HEK293 (cell line): Measurements from ENCODE around the gene MEGF6.

ENCODE experiments used
- ZFP3 ChIP-seq: fragments of 450-650 bp; formaldehyde crosslinking; IDR thresholded peaks from 2 replicates; pipeline ENCODE4 v1.5.1; 2016; ENCODE audit warnings: low read depth, missing biosample characterization, missing genetic modification characterization
- ZNF274 ChIP-seq, 2 experiments: fragments of 200-500 bp in 1 of 2; fragments of 450-650 bp in 1 of 2; sonication (Bioruptor generic) in 1 of 2; formaldehyde crosslinking in 1 of 2; IDR thresholded peaks; 2 replicates each; pipeline versions ENCODE4 v1.5.1 to v1.6.1; 2014 to 2016; ENCODE audit warnings: borderline replicate concordance in 1 of 2, inconsistent platforms in 1 of 2, low read length in 1 of 2, missing biosample characterization in 1 of 2, missing genetic modification characterization in 1 of 2
- TF ChIP-seq, protein P1 (sequence below): fragments of 450-650 bp; formaldehyde crosslinking; IDR thresholded peaks from 2 replicates; pipeline ENCODE4 v1.5.1; 2016; ENCODE audit warnings: missing biosample characterization, missing genetic modification characterization

DNA sequence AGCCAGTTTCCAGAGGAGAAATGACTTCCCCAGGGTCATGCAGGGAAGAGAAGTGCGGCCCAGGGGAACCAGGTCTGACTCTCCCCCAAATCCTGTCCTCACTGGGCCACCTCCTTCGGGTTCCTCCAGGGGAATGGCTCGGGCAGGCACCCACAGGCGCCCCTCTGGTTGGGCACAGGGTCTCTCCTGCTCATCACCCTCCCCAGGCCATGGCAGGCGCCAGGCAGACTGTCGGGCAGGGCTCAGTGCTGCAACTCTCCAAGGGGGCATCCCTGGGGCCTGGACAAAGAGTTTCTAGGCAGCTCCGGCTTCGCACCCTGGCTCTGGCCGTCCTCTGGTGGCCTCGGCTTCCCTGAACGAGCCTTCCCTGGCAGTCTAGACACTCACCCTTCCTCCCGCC lies 75.6 kb downstream of the MEGF6 start:
- no peak for TF ChIP-seq ZFP3 (tag by site-specific recombination)
- TF ChIP-seq ZNF274 (IDR thresholded peaks at IDR 0.05; ENCODE audit: low read length) = no peak
- TF ChIP-seq ZNF274 (tag by site-specific recombination; IDR thresholded peaks at IDR 0.05; ENCODE audit: borderline replicate concordance) = no peak
- TF ChIP-seq, protein P1, sequence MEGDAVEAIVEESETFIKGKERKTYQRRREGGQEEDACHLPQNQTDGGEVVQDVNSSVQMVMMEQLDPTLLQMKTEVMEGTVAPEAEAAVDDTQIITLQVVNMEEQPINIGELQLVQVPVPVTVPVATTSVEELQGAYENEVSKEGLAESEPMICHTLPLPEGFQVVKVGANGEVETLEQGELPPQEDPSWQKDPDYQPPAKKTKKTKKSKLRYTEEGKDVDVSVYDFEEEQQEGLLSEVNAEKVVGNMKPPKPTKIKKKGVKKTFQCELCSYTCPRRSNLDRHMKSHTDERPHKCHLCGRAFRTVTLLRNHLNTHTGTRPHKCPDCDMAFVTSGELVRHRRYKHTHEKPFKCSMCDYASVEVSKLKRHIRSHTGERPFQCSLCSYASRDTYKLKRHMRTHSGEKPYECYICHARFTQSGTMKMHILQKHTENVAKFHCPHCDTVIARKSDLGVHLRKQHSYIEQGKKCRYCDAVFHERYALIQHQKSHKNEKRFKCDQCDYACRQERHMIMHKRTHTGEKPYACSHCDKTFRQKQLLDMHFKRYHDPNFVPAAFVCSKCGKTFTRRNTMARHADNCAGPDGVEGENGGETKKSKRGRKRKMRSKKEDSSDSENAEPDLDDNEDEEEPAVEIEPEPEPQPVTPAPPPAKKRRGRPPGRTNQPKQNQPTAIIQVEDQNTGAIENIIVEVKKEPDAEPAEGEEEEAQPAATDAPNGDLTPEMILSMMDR = no peak
